Central memory CD4-positive, alpha-beta T cell (primary cell): ENCODE results near the gene PNMT.
"Not testable (repeated sequence)": the region's sequence is repeated elsewhere in the genome, so short reads cannot be mapped to it uniquely, and the experiment has no call there.

Experiments used
- DNase-seq: peaks from one replicate; pipeline ENCODE4 v3.0.0; 2022

PNMT gene

GRCh38 chr17:39688945-39689344, 20.7 kb downstream of the PNMT start:
- no peak for DNase-seq

- DNase-seq = no peak
Measured at GRCh38 chr17:39694593-39694992, 26.3 kb downstream of the PNMT start.

- no peak for DNase-seq
Measured at GRCh38 chr17:39695089-39695474, 26.8 kb downstream of the PNMT start.

- no peak for DNase-seq
Measured at GRCh38 chr17:39696731-39697130, 28.5 kb downstream of the PNMT start.

- no peak for DNase-seq
Measured at GRCh38 chr17:39697961-39698360, 29.7 kb downstream of the PNMT start.

- DNase-seq = not testable (repeated sequence)
Measured at GRCh38 chr17:39699157-39699817, 31.0 kb downstream of the PNMT start.

GRCh38 chr17:39699818-39700147, 31.5 kb downstream of the PNMT start, which contains the start of gene ERBB2:
Gene ERBB2 (plus strand): TSS chr17:39700064. CDS start chr17:39700239, 175 bp downstream.
- DNase-seq = no peak

- DNase-seq = no peak
Measured at GRCh38 chr17:39700148-39700987, 32.1 kb downstream of the PNMT start.

GRCh38 chr17:39701012-39701783, 32.9 kb downstream of the PNMT start:
- DNase-seq = no peak

GRCh38 chr17:39701784-39702422, 33.6 kb downstream of the PNMT start:
- no peak for DNase-seq

GRCh38 chr17:39702901-39703893, 34.9 kb downstream of the PNMT start:
- DNase-seq = no peak

GRCh38 chr17:39703913-39704312, 35.7 kb downstream of the PNMT start:
- no peak for DNase-seq

- DNase-seq = no peak
Measured at GRCh38 chr17:39704821-39705551, 36.7 kb downstream of the PNMT start.

- no peak for DNase-seq
Measured at GRCh38 chr17:39705786-39706348, 37.6 kb downstream of the PNMT start.

- DNase-seq = no peak
Measured at GRCh38 chr17:39706383-39706782, 38.1 kb downstream of the PNMT start.

GRCh38 chr17:39706921-39707337, 38.7 kb downstream of the PNMT start:
- DNase-seq = peak; percentile 29

- DNase-seq = no peak
Measured at GRCh38 chr17:39709319-39709997, 41.2 kb downstream of the PNMT start.

- no peak for DNase-seq
Measured at GRCh38 chr17:39709998-39710964, 42.0 kb downstream of the PNMT start.

- DNase-seq = not testable (repeated sequence)
Measured at GRCh38 chr17:39711071-39711470, 42.8 kb downstream of the PNMT start.
